HG03025 (cell line): ENCODE data around the gene HLA-E.
"Not testable (repeated sequence)": the region's sequence is repeated elsewhere in the genome, so short reads cannot be mapped to it uniquely, and the experiment has no call there.

Experiments
- ATAC-seq: cut with Tn5 transposase; IDR thresholded peaks from one replicate; pipeline ENCODE4 v1.9.1; 2021; ENCODE audit warnings: mild to moderate bottlenecking, moderate library complexity; ENCODE audit not compliant: unreplicated experiment, low FRiP score

The HLA-E gene

DNA sequence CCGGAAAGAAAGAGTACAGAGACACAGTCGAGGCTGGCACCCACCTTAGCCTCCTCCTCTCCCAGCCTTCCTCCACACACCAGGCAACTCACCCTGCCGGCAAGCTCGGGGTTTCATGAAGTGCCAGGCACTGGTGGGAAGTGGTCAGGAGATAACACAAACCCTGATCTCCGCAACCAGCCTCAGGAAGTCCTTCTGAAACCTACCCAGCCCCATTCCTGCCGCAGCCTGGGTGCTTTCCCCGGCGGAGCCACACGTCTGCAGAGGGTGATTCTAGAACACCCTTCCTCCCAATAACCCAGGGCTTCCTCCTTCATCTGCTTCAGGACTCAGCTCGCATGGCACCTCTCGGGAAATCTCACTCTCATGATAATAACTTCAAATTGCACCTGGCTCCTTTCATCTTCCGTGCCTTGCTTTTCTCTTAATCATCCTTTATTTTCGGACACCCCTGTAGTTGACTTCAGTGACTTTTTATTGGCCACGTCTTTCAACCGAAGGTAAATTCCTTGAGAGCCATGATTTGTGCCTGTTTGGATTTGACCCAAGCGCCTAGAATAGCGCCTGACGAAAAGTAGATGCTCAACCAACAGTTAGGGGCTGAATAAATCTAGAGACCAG lies 8.7 kb upstream of the HLA-E start:
- no peak for ATAC-seq

DNA sequence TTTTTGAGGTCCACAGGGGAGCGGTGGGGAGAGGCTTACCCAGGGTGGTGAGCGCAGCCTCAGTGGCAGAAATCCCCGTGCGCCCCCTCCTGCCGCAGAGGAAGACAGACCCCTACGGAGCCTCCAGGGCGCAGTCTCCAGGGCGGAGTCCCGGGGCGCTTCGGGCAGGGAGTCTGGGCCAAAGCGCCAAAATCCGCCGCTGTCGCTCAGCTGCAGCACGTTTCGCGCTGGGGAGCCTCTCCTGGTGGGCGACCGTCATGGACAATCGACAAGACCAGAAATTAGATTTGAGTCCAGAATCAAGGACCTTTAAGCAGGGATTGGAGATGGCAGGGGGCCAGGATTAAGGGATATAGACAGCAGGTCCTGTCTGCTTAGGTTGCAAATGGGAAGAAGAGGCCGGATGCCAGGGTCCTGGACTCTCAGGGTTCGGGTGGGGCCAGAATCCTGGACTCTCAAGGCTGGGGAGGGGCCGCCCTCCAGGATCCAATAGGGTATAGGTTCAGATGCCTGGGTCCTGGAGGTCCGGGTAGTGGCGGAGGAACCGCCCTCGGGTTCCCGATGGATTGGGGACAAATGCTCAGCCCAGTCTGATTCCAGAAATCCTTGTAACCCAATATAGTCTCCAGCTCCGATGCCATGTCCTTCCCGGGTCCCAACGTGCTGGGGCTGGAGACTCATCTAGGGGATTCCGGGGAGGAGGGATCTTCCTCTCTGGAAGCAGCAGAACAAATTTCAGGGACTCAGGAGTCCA lies 7.9 kb upstream of the HLA-E start:
- ATAC-seq, result no peak

DNA sequence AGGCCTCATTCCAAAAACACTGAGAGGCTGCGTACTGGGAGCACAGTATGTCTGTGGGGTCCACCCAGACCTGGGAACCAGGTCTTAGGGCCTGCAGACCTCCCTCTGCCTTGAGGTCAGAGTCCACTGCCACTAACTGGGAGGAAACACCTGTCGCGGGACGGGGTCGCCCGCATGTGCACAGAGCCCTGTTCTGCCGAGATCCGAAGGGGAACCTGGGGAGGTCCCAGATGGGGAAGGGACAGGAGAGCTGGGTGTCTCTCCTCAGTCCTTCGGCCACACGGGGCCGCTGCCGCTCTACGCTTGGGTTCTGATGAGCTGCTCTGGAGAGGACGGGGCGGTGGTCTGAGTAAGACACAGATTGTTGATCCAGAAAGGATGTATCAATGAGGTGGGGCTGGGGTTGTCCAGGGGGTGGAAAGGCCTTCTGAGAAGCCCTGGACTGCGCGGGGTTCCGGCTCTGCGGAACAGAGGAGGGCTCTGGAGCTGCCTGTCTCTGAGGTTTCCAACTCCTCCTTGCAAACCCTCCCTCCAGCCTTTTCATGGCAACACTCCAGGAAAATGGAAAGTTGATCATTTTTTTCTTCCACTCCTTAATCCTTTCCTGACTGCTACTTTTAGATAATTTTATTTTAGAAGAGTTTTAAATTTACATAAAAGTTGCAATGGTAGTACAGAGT lies 7.2 kb upstream of the HLA-E start:
- not testable (repeated sequence) for ATAC-seq

DNA sequence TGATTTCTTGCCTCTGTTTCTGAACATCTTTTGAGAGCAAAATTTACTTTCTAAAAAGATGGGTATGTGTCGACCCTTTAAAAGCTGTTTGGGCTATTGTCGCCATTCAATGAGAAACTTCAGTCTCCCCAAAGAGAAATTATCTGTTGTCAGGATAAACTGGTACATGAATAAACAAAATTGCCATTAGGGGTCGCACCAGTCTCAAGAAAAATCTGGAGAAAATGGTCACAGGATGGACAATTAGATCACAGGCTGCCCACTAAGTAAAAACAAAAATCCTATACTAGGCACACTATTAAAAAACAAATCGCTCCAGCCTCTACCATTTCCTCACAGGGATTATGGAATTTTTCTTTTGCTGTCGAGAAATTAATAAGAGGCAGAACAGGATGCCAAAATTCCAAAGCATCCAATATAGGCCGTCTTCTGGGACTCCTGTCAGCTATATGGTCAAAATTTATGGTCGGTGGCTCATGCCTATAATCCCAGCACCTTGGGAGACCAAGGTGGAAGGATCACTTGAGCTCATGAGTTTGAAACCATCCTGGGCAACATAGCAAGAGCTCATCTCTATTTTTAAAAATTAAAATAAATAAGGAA lies 5.5 kb upstream of the HLA-E start:
- ATAC-seq, result no peak

DNA sequence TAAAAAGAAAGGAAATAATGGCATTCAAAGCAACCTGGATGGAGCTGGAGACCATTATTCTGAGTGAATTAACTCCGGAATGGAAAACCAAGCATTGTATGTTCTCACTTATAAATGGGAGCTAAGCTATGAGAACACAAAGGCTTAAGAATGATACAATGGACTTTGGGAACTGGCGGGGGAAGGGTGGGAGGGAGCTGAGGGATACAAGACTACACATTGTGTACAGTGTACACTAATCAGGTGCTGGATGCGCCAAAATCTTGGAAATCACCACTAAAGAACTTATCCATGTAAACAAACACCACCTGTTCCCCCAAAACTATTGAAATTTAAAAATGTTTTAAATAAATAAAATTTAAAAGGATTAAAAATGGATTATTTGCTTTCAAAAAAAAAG lies 4.1 kb upstream of the HLA-E start:
- ATAC-seq, result no peak

DNA sequence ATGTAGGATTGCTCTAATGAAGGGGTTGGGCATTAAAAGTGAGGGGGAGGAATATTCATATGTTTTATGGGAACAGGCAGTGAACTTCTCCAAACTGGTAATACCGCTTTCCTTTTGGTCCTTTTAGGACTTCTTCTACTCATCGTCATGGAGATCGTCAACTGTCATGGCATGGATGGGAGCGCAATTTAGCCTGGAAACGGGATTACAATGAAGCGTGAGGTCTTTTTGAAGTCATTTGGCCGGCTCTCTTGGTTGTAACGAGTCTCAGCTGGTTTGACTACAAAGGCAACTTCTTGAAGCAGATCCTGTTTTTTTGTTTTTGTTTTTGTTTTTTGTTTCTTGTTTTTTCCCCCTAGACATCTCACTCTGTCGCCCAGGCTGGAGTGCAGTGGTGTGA lies 1.4 kb upstream of the HLA-E start:
- ATAC-seq, result no peak

DNA sequence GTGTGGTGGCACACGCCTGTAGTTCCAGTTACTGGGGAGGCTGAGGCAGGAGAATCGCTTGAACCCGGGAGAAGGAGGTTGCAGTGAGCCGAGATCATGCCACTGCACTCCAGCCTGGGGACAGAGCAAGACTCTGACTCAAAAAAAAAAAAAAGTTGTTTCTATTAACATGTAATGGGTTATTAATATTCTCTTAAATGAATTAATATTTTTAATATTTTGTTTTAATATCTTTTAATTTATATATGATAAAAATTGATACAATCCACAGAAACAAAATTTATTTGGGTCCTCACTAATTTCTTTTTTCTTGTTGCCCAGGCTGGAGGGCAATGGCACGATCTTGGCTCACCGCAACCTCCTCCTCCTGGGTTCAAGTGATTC lies 620 bp upstream of the HLA-E start:
- ATAC-seq, result not testable (repeated sequence)

DNA sequence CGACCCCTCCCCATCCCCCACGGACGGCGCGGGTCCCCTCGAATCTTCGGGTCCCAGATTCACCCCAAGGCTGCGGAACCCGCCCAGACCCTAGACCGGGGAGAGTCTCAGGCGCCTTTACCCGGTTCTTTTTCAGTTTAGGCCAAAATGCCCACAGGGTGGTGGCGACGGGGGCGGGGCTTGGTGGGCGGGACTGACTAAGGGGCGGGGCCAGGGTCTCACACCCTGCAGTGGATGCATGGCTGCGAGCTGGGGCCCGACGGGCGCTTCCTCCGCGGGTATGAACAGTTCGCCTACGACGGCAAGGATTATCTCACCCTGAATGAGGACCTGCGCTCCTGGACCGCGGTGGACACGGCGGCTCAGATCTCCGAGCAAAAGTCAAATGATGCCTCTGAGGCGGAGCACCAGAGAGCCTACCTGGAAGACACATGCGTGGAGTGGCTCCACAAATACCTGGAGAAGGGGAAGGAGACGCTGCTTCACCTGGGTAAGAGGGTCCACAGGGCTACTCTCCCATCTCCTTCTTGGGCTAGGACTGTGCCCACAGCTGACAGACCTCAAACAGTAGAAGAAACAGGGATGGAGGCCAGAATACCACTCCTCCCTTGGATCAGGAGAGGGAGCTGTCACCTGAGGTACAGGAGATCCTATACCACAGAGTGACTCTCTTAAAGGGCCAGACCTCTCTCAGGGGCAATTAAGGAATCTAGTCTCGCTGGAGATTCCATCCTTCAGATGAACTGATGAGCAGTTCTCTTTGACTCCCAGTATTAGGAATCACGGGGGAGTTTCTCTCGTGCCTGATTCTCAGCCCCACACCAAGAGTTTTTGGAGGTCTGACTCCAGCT lies 942 bp downstream of the HLA-E start:
- peak; percentile 35 for ATAC-seq

DNA sequence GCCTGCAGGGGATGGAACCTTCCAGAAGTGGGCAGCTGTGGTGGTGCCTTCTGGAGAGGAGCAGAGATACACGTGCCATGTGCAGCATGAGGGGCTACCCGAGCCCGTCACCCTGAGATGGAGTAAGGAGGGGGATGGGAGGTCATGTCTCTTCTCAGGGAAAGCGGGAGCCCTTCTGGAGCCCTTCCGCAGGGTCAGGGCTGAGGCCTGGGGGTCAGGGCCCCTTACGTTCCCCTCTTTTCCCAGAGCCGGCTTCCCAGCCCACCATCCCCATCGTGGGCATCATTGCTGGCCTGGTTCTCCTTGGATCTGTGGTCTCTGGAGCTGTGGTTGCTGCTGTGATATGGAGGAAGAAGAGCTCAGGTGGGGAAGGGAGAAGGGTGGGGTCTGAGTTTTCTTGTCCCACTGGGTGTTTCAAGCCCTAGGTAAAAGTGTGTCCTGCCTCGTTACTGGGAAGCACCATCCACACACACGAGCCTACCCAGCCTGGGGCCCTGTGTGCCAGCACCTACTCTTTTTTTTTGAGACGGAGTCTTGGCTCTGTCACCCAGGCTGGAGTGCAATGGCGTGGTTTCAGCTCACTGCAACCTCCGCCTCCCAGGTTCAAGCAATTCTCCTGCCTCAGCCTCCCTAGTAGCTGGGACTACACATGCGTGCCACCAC lies 2.1 kb downstream of the HLA-E start:
- ATAC-seq, result not testable (repeated sequence)

DNA sequence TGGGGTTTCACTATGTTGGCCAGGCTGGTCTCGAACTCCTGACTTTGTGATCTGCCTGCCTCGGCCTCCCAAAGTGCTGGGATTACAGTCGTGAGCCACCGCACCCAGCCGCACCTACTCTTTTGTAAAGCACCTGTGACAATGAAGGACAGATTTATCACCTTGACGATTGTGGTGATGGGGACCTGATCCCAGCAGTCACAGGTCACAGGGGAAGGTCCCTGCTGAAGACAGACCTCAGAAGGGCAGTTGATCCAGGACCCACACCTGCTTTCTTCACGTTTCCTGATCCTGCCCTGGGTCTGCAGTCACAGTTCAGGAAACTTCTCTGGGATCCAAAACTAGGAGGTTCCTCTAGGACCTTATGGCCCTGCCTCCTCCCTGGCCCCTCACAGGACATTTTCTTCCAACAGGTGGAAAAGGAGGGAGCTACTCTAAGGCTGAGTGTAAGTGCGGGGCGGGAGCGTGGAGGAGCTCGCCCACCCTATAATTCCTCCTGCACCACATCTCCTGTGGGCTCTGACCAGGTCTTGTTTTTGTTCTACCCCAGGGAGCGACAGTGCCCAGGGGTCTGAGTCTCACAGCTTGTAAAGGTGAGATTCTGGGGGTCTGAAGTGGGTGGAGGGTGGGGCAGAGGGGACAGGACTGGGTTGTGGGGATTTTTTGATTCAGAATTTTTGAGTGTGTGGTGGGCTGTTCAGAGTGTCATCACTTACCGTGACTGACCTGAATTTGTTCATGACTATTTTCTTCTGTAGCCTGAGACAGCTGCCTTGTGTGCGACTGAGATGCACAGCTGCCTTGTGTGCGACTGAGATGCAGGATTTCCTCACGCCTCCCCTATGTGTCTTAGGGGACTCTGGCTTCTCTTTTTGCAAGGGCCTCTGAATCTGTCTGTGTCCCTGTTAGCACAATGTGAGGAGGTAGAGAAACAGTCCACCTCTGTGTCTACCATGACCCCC lies 3.0 kb downstream of the HLA-E start:
- no peak for ATAC-seq

DNA sequence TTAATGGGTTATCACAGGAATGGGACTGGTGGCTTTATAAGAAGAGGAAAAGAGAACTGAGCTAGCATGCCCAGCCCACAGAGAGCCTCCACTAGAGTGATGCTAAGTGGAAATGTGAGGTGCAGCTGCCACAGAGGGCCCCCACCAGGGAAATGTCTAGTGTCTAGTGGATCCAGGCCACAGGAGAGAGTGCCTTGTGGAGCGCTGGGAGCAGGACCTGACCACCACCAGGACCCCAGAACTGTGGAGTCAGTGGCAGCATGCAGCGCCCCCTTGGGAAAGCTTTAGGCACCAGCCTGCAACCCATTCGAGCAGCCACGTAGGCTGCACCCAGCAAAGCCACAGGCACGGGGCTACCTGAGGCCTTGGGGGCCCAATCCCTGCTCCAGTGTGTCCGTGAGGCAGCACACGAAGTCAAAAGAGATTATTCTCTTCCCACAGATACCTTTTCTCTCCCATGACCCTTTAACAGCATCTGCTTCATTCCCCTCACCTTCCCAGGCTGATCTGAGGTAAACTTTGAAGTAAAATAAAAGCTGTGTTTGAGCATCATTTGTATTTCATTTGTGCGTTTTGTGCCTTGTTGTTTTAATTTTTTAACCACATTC lies 4.4 kb downstream of the HLA-E start:
- ATAC-seq, result no peak

DNA sequence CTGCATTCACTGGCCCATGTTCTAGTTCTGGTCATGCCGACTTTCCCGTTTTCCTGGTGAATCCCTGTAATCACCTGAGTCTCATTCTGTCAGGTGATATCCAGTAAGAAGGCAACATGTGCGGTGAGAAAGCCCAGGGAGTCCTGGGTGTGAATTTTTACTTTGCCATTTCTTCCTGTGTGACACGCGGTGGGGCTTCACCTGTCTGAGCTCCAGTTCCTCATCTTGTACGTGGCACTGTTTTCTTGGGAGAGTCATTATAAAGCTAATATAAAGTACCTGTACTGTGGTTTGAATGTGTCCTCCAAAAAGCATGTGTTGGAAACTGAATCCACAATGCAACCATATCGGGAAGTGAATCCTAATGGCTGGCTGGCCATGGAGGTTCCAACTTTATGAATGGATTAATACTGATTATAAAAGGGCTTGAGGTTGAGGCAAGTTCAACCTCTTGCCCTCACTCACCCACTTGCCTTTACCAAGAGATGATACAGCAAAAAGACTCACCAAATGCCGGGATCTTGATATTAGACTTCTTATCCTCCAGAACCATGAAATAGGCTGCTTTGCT lies 5.1 kb downstream of the HLA-E start:
- ATAC-seq, result no peak

DNA sequence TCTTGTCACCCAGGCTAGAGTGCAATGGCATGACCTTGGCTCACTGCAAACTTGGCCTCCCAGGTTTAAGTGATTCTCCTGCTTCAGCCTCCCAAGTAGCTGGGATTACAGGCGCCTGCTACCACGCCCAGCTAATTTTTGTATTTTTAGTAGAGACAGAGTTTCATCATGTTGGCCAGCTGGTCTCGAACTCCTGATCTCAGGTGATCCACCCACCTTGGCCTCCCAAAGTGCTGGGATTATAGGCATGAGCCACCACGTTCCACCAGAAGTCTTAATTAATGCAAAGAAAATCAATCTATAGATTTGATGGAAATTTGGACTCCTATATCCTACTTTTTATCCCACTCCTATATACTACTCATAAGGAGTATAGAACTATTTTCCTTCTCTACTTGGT lies 5.8 kb downstream of the HLA-E start:
- not testable (repeated sequence) for ATAC-seq

DNA sequence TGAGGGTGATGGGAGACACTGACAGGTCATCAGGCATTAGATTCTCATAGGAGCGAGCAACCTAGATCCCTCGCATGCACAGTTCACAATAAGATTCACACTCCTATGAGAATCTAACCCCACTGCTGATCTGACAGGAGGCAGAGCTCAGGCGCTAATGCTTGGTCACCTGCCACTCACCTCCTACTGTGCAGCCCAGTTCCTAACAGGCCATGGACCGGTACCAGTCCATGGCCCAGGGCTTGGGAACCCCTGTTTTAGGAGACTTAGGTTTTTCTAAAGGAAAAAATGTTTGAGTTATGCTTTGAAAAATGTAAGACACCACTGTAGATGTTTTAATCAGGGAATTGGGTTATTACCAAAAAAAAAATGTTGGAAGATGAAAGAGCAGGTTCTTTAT lies 6.7 kb downstream of the HLA-E start:
- no peak for ATAC-seq

DNA sequence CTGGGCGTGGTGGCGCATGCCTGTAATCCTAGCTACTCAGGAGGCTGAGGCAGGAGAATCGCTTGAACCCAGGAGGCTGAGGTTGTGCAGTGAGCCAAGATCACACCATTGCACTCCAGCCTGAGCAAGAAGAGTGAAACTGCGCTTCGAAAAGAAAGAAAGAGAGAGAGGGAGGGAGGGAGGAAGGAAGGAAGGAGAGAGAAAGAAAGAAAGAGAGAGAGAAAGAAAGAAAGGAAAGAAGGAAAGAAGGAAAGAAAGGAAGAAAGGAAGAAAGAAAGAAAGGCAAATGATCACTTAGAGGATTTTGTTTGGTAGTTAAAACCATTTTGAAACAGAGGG lies 7.9 kb downstream of the HLA-E start:
- not testable (repeated sequence) for ATAC-seq

DNA sequence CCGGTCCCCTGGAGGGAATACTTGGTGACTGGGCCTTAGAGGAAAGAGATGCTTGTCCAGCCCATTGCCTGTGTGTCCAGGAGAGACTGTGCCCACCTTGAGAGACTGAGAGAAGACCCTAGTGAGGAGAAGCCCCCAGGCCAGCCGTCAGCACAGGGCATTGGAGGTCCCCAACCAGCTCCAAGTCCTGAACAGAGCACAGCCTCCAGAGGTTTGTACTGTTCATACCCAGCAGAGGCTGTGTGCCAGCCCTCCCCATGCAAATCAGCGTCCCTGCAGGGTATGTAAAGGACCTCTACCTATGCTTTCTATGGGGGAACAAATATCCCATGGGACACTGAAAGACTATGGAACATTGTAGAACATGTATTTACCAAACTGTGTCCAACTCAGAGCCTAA lies 8.4 kb downstream of the HLA-E start:
- ATAC-seq, result no peak

DNA sequence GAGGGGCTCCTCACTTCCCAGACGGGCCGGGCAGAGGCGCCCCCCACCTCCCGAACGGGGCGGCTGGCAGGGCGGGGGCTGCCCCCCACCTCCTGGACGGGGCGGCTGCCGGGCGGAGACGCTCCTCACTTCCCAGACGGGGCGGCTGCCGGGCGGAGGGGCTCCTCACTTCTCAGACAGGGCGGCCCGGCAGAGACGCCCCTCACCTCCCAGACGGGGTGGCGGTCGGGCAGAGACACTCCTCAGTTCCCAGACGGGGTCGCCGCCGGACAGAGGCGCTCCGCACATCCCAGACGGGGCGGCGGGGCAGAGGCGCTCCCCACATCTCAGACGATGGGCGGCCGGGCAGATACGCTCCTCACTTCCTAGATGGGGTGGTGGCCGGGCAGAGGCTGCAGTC lies 9.4 kb downstream of the HLA-E start:
- ATAC-seq, result not testable (repeated sequence)
